IMR-90 (cell line): ENCODE data around the gene DNMT3B. TPM values are rescaled to one million over a fixed set of nuclear protein-coding genes. Genes with fewer than 3 reads are reported as not detected.

ENCODE experiments used
- ATAC-seq: fragments of 200-7000 bp; cut with Tn5 transposase; 2 replicates; pipeline ENCODE4 v1.9.1; 2020; ENCODE audit warnings: low read depth, mild to moderate bottlenecking, moderate library complexity
- BruUV-seq: library from RNA; stranded (reverse); fragments of 400-500 nt; replicated peaks from 2 replicates; lab custom pipeline; 2021; lab: Mats Ljungman, UMichigan
- CTCF ChIA-PET: fragments of 300-600 bp; formaldehyde crosslinking; extraction: SDS; loops from one replicate; lab custom pipeline; 2021; ENCODE audit warnings: antibody characterized with exemption; lab: Yijun Ruan, JAX
- POLR2A ChIA-PET: fragments of 300-600 bp; sonication (Branson Sonifier 250); formaldehyde crosslinking; loops from one replicate; lab custom pipeline; 2022; ENCODE audit warnings: antibody characterized with exemption; ENCODE audit not compliant: unreplicated experiment; lab: Charles Lee
- DNase-seq: peaks from one replicate; pipeline ENCODE4 v3.0.0; 2013
- H2AFZ ChIP-seq: replicated peaks from 2 replicates; pipeline ENCODE3; 2013; ENCODE audit warnings: low read length, mild to moderate bottlenecking; ENCODE audit not compliant: poor library complexity
- H2AK5ac ChIP-seq: 2 replicates; pipeline ENCODE4 v1.6.1; 2013; ENCODE audit warnings: low read depth, low read length, inconsistent platforms
- H2AK9ac ChIP-seq: replicated peaks from 2 replicates; pipeline ENCODE3; 2013; ENCODE audit warnings: mild to moderate bottlenecking, low read depth, low read length, moderate library complexity; ENCODE audit not compliant: poor library complexity
- H2BK120ac ChIP-seq: 2 replicates; pipeline ENCODE4 v1.6.1; 2013; ENCODE audit warnings: low read depth, low read length, inconsistent platforms
- H2BK15ac ChIP-seq: 3 replicates; pipeline ENCODE4 v1.6.1; 2013; ENCODE audit warnings: low read depth, low read length, inconsistent platforms
- H2BK20ac ChIP-seq: 2 replicates; pipeline ENCODE4 v1.6.1; 2013; ENCODE audit warnings: low read depth, mild to moderate bottlenecking, inconsistent platforms, low read length, moderate library complexity
- H2BK5ac ChIP-seq: 2 replicates; pipeline ENCODE4 v1.6.1; 2013; ENCODE audit warnings: mild to moderate bottlenecking, low read depth, low read length, inconsistent platforms; ENCODE audit not compliant: poor library complexity, severe bottlenecking
- H3K14ac ChIP-seq: replicated peaks from 2 replicates; pipeline ENCODE4 v1.6.1; 2013; ENCODE audit warnings: low read depth, low read length, inconsistent platforms
- H3K18ac ChIP-seq: 2 replicates; pipeline ENCODE4 v1.6.1; 2013; ENCODE audit warnings: low read depth, low read length, control low read depth
- H3K23ac ChIP-seq: 2 replicates; pipeline ENCODE4 v1.6.1; 2013; ENCODE audit warnings: low read depth, low read length, inconsistent platforms
- H3K27ac ChIP-seq: 2 replicates; pipeline ENCODE4 v1.5.1; 2013; ENCODE audit warnings: mild to moderate bottlenecking, control low read depth, low read length; ENCODE audit not compliant: insufficient read depth
- H3K27me3 ChIP-seq: 2 replicates; pipeline ENCODE4 v1.6.1; 2013; ENCODE audit warnings: low read length; ENCODE audit not compliant: control insufficient read depth, insufficient read depth
- H3K36me3 ChIP-seq: 2 replicates; pipeline ENCODE4 v1.6.1; 2013; ENCODE audit warnings: low read length, mixed read lengths; ENCODE audit not compliant: control insufficient read depth, insufficient read depth
- H3K4ac ChIP-seq: 2 replicates; pipeline ENCODE4 v1.6.1; 2013; ENCODE audit warnings: low read depth, low read length, inconsistent platforms
- H3K4me1 ChIP-seq: 2 replicates; pipeline ENCODE4 v1.6.1; 2013; ENCODE audit warnings: low read length, mixed read lengths; ENCODE audit not compliant: control insufficient read depth, insufficient read depth
- H3K4me2 ChIP-seq: 2 replicates; pipeline ENCODE4 v1.6.1; 2013; ENCODE audit warnings: low read depth, mild to moderate bottlenecking, control low read depth, low read length, moderate library complexity
- H3K4me3 ChIP-seq: 2 replicates; pipeline ENCODE4 v1.5.1; 2013; ENCODE audit warnings: low read depth, mild to moderate bottlenecking, control low read depth, low read length, moderate library complexity; ENCODE audit not compliant: insufficient read depth
- H3K56ac ChIP-seq: 2 replicates; pipeline ENCODE4 v1.6.1; 2013; ENCODE audit warnings: low read length, inconsistent platforms; ENCODE audit not compliant: insufficient read depth; ENCODE audit errors: extremely low read depth
- H3K79me1 ChIP-seq, 2 experiments: 2 replicates each; pipeline ENCODE4 v1.6.1; 2013; ENCODE audit warnings: low read length in 2 of 2, inconsistent platforms in 1 of 2, low read depth in 1 of 2
- H3K9ac ChIP-seq: 2 replicates; pipeline ENCODE4 v1.6.1; 2013; ENCODE audit warnings: low read depth, low read length, control low read depth
- H3K9me1 ChIP-seq: 2 replicates; pipeline ENCODE4 v1.6.1; 2013; ENCODE audit warnings: low read length, inconsistent platforms; ENCODE audit not compliant: insufficient read depth
- H3K9me3 ChIP-seq: 2 replicates; pipeline ENCODE4 v1.6.1; 2013; ENCODE audit warnings: low read length; ENCODE audit not compliant: control insufficient read depth, insufficient read depth
- H4K20me1 ChIP-seq: 2 replicates; pipeline ENCODE4 v1.6.1; 2013; ENCODE audit warnings: low read length, inconsistent platforms; ENCODE audit not compliant: insufficient read depth
- H4K5ac ChIP-seq: 2 replicates; pipeline ENCODE4 v1.6.1; 2013; ENCODE audit warnings: mild to moderate bottlenecking, low read depth, low read length, control low read depth
- H4K8ac ChIP-seq, 2 experiments: 2 replicates each; pipeline ENCODE4 v1.6.1; 2013; ENCODE audit warnings: low read depth in 2 of 2, low read length in 2 of 2, control low read depth in 1 of 2, inconsistent platforms in 1 of 2
- H4K91ac ChIP-seq: 2 replicates; pipeline ENCODE4 v1.6.1; 2013; ENCODE audit warnings: low read depth, low read length, inconsistent platforms; ENCODE audit not compliant: insufficient read depth
- BHLHE40 ChIP-seq: fragments of 150-350 bp; IDR thresholded peaks from 2 replicates; pipeline ENCODE4 v1.6.1; 2016; ENCODE audit warnings: mild to moderate bottlenecking, low read depth, low read length
- CEBPB ChIP-seq: IDR thresholded peaks from 2 replicates; pipeline ENCODE4 v1.6.1; 2012; ENCODE audit warnings: low read depth, low read length, improper control_type of control experiment
- CHD1 ChIP-seq: IDR thresholded peaks from 2 replicates; pipeline ENCODE4 v1.6.1; 2012; ENCODE audit warnings: low read depth, low read length, improper control_type of control experiment
- MAFK ChIP-seq: IDR thresholded peaks from 2 replicates; pipeline ENCODE4 v1.6.1; 2012; ENCODE audit warnings: low read depth, low read length, improper control_type of control experiment
- MAZ ChIP-seq: IDR thresholded peaks from 2 replicates; pipeline ENCODE4 v1.6.1; 2012; ENCODE audit warnings: low read depth, mild to moderate bottlenecking, low read length, improper control_type of control experiment, moderate library complexity, borderline replicate concordance
- MXI1 ChIP-seq: IDR thresholded peaks from 2 replicates; pipeline ENCODE4 v1.6.1; 2012; ENCODE audit warnings: low read depth, mild to moderate bottlenecking, low read length, moderate library complexity, borderline replicate concordance
- NFE2L2 ChIP-seq: fragments of 150-350 bp; IDR thresholded peaks from 2 replicates; pipeline ENCODE4 v1.6.1; 2016; ENCODE audit warnings: low read depth, mild to moderate bottlenecking, low read length
- POLR2A ChIP-seq: IDR thresholded peaks from 2 replicates; pipeline ENCODE4 v1.6.1; 2012; ENCODE audit warnings: mild to moderate bottlenecking, low read depth, low read length
- RAD21 ChIP-seq: IDR thresholded peaks from 2 replicates; pipeline ENCODE4 v1.6.1; 2012; ENCODE audit warnings: low read length, improper control_type of control experiment
- RCOR1 ChIP-seq: IDR thresholded peaks from 2 replicates; pipeline ENCODE4 v1.6.1; 2012; ENCODE audit warnings: mild to moderate bottlenecking, low read length, improper control_type of control experiment; ENCODE audit not compliant: insufficient replicate concordance
- RFX5 ChIP-seq: IDR thresholded peaks from 2 replicates; pipeline ENCODE4 v1.8.0; 2012; ENCODE audit warnings: low read depth, mild to moderate bottlenecking, low read length, moderate library complexity
- WGBS, 2 experiments: methylation state at CpG; one replicate each; pipeline versions ENCODE4 v1.1.5 to v1.1.7; 2013; ENCODE audit warnings: missing lambda C conversion rate in 2 of 2; ENCODE audit not compliant: insufficient read length in 1 of 2; ENCODE audit errors: extremely low coverage in 2 of 2; 5-methylcytosine and 5-hydroxymethylcytosine counted together
- dilution Hi-C: fragments of 300-500 bp; cut with HindIII; formaldehyde crosslinking; loops from one replicate; pipeline ENCODE4 v1.14.3; 2018; ENCODE audit warnings: low sequenced_read_pairs; ENCODE audit not compliant: unreplicated experiment
- in situ Hi-C: fragments of 300-500 bp; cut with MboI; formaldehyde crosslinking; loops from 3 replicates; pipeline ENCODE4 v1.14.3; 2019; ENCODE audit warnings: low sequenced_read_pairs, inconsistent platforms, mixed read lengths
- intact Hi-C: fragments of 100-400 bp; cut with micrococcal nuclease; formaldehyde crosslinking; loops from 2 replicates; pipeline ENCODE4 v1.10.0; 2022
- polyA plus RNA-seq, 3 experiments: library from polyadenylated mRNA; depleted of rRNA; stranded (reverse); fragments of >200 nt; gene quantifications; 2 replicates each; pipeline ENCODE4 v1.2.3, GENCODE V29; 2012; ENCODE audit warnings: low replicate concordance in 1 of 3
- total RNA-seq: library from RNA; depleted of rRNA; stranded (reverse); fragments of >200 nt; gene quantifications from 2 replicates; pipeline ENCODE4 v1.2.3, GENCODE V29; 2012
- TF ChIP-seq, protein P1 (sequence below): fragments of 150-350 bp; IDR thresholded peaks from 2 replicates; pipeline ENCODE4 v1.6.1; 2016; ENCODE audit warnings: low read depth, mild to moderate bottlenecking, low read length, moderate library complexity, borderline replicate concordance
- TF ChIP-seq, protein P2 (sequence below): conservative IDR thresholded peaks from 2 replicates; pipeline ENCODE4 v1.5.1; 2012; ENCODE audit warnings: mild to moderate bottlenecking, low read depth, low read length, improper control_type of control experiment
- TF ChIP-seq, protein P3 (sequence below): fragments of 150-350 bp; IDR thresholded peaks from 2 replicates; pipeline ENCODE4 v1.6.1; 2017; ENCODE audit warnings: mild to moderate bottlenecking, antibody characterized with exemption, low read length, low read depth

Gene DNMT3B
- total and polyA plus RNA-seq, 2 of the 4 experiments (the other 2 are of a cell fraction) = 1.3 to 1.9 TPM

DNA sequence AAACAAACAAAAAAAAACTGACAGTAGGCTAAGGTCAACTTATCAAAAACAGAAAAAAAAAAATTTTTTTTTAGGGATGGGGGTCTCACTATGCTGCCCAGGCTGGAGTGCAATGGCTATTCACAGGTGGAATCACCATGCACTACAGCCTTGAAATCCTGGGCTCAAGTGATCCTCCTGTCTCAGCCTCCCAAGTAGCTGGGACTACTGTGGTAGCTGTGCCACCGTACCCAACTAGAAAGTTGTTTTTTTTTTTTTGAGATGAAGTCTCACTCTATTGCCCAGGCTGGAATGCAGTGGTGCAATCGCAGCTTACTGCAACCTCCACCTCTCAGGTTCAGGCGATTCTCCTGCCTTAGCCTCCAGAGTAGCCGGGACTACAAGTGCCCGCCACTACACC, 21.0 kb upstream of the DNMT3B start:
- ATAC-seq (no peak), DNase-seq (no peak)
- no peak overlapping the region for H4K8ac ChIP-seq
- TF ChIP-seq, protein P1, sequence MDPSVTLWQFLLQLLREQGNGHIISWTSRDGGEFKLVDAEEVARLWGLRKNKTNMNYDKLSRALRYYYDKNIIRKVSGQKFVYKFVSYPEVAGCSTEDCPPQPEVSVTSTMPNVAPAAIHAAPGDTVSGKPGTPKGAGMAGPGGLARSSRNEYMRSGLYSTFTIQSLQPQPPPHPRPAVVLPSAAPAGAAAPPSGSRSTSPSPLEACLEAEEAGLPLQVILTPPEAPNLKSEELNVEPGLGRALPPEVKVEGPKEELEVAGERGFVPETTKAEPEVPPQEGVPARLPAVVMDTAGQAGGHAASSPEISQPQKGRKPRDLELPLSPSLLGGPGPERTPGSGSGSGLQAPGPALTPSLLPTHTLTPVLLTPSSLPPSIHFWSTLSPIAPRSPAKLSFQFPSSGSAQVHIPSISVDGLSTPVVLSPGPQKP = no peak
- no peak for TF ChIP-seq POLR2A
- TF ChIP-seq BHLHE40 = no peak
- no peak for TF ChIP-seq NFE2L2
- TF ChIP-seq, protein P2, sequence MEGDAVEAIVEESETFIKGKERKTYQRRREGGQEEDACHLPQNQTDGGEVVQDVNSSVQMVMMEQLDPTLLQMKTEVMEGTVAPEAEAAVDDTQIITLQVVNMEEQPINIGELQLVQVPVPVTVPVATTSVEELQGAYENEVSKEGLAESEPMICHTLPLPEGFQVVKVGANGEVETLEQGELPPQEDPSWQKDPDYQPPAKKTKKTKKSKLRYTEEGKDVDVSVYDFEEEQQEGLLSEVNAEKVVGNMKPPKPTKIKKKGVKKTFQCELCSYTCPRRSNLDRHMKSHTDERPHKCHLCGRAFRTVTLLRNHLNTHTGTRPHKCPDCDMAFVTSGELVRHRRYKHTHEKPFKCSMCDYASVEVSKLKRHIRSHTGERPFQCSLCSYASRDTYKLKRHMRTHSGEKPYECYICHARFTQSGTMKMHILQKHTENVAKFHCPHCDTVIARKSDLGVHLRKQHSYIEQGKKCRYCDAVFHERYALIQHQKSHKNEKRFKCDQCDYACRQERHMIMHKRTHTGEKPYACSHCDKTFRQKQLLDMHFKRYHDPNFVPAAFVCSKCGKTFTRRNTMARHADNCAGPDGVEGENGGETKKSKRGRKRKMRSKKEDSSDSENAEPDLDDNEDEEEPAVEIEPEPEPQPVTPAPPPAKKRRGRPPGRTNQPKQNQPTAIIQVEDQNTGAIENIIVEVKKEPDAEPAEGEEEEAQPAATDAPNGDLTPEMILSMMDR = no peak
- TF ChIP-seq, protein P3, sequence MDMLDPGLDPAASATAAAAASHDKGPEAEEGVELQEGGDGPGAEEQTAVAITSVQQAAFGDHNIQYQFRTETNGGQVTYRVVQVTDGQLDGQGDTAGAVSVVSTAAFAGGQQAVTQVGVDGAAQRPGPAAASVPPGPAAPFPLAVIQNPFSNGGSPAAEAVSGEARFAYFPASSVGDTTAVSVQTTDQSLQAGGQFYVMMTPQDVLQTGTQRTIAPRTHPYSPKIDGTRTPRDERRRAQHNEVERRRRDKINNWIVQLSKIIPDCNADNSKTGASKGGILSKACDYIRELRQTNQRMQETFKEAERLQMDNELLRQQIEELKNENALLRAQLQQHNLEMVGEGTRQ = no peak
- TF ChIP-seq RAD21 = no peak
- no peak for TF ChIP-seq RCOR1
- no peak for TF ChIP-seq MAFK
- TF ChIP-seq CEBPB = no peak
- TF ChIP-seq MXI1 = no peak
- no peak for TF ChIP-seq MAZ
- no peak for TF ChIP-seq RFX5
- TF ChIP-seq CHD1 = no peak
- H3K56ac ChIP-seq = no peak overlapping the region
- H3K18ac ChIP-seq = no peak overlapping the region
- H2AK9ac ChIP-seq = no peak overlapping the region
- in situ Hi-C loops = no loop called here
- peaks cover 27 to 68% of the 10 kb centered on the region in 2 experiments for H3K79me1 ChIP-seq
- H2BK15ac ChIP-seq = no peak overlapping the region
- H3K23ac ChIP-seq = no peak overlapping the region
- no peak overlapping the region for H2AK5ac ChIP-seq
- ChIA-PET CTCF (no interaction called here), POLR2A (no interaction called here)
- H3K27ac ChIP-seq = no peak overlapping the region
- no peak overlapping the region for H4K91ac ChIP-seq
- H3K4ac ChIP-seq = no peak overlapping the region
- no peak overlapping the region for H3K4me2 ChIP-seq
- H3K36me3 ChIP-seq = no peaks in the 10 kb centered on the region
- WGBS, 2 experiments = no CpG with 5 or more reads among the region's 5 CpGs
- no peak overlapping the region for H3K14ac ChIP-seq
- peaks cover 10% of the 10 kb centered on the region for H3K9me1 ChIP-seq
- no peak overlapping the region for H2BK120ac ChIP-seq
- no peak overlapping the region for H2BK5ac ChIP-seq
- intact Hi-C loops = no loop called here
- no peaks in the 10 kb centered on the region for H3K9me3 ChIP-seq
- H3K27me3 ChIP-seq = no peaks in the 10 kb centered on the region
- no peak overlapping the region for H2BK20ac ChIP-seq
- no TSS peak for BruUV-seq
- H3K4me1 ChIP-seq = peaks cover 16% of the 10 kb centered on the region
- dilution Hi-C loops = no loop called here
- H3K9ac ChIP-seq = no peak overlapping the region
- no peak overlapping the region for H2AFZ ChIP-seq
- no peaks in the 10 kb centered on the region; the same call in 1 of the 2 replicates for H4K20me1 ChIP-seq
- H3K4me3 ChIP-seq = no peak overlapping the region
- H4K5ac ChIP-seq = no peak overlapping the region
